NCI-H69 (cell line): ENCODE results near the gene PRCC.
"Not testable (repeated sequence)": the region's sequence is repeated elsewhere in the genome, so short reads cannot be mapped to it uniquely, and the experiment has no call there.

Experiments
- DNase-seq: peaks from one replicate; lab custom pipeline; 2025; lab: John Stamatoyannopoulos, UW

Gene PRCC

DNA sequence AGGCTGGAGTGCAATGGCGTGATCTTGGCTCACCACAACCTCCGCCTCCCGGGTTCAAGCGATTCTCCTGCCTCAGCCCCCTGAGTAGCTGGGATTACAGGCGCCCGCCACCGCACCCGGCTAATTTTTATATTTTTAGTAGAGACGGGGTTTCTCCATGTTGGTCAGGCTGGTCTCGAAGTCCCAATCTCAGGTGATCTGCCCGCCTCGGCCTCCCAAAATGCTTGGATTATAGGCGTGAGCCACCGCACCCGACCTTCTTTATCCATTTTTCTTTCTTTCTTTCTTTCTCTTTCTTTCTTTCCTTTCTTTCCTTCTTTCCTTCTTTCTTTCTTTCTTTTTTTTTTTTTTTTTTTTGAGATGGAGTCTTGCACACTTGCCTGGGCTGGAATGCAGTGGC, 2.2 kb upstream of the PRCC start:
- not testable (repeated sequence) for DNase-seq

GRCh38 chr1:156765666-156766065, 1.7 kb upstream of the PRCC start:
- no peak for DNase-seq

GRCh38 chr1:156766298-156767100, 836 bp upstream of the PRCC start:
- DNase-seq, result peak; percentile 51

- peak; percentile 76 for DNase-seq
Observed at GRCh38 chr1:156767879-156768604, 707 bp downstream of the PRCC start.

- DNase-seq, result no peak
Observed at GRCh38 chr1:156768610-156769295, 1.4 kb downstream of the PRCC start.

- no peak for DNase-seq
Observed at GRCh38 chr1:156772222-156772621, 4.9 kb downstream of the PRCC start.

GRCh38 chr1:156772728-156773497, 5.6 kb downstream of the PRCC start:
- DNase-seq, result no peak

DNA sequence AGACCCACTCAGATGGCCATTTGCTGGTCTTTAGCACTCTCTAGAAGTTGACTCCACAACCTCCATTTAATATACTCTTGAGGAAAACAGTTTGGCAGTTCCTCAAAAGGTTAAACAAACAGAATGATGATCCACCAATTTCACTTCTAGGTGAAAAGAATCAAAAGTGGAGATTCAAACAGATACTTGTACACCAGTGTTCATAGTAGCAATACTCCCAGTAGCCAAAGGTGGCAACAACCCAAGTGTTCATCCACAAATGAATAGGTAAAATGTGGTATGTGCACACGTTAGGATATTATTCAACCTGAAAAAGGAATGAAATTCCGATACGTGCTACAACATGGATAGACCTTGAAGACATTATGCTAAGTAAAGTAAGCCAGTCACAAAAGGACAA, 6.3 kb downstream of the PRCC start:
- peak; percentile 17 for DNase-seq

DNA sequence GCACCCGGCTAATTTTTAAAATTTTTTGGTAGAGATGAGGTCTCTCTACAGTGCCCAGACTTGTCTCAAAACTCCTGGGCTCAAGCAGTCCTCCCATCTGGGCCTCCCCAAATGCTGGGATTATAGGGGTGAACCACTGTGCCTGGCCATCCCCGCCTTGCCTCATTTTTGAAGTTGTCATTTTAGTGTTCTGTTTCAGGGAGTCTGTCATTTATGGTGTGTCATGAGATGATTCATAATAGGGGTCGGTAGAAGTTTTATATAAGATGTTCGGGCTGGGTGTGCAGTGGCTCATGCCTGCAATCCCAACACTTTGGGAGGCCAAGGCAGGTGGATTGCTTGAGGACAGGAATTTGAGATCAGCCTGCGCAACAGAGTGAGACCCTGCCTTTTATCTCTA, 8.5 kb downstream of the PRCC start:
- DNase-seq, result no peak

GRCh38 chr1:156776942-156777341, 9.6 kb downstream of the PRCC start:
- DNase-seq, result no peak

GRCh38 chr1:156777573-156777972, 10.2 kb downstream of the PRCC start:
- no peak for DNase-seq

- no peak for DNase-seq
Observed at GRCh38 chr1:156781585-156782186, 14.4 kb downstream of the PRCC start.

GRCh38 chr1:156785458-156785857, 18.1 kb downstream of the PRCC start:
- DNase-seq, result no peak

GRCh38 chr1:156786640-156787039, 19.3 kb downstream of the PRCC start:
- DNase-seq, result no peak

- DNase-seq, result no peak
Observed at GRCh38 chr1:156788136-156788535, 20.8 kb downstream of the PRCC start.

DNA sequence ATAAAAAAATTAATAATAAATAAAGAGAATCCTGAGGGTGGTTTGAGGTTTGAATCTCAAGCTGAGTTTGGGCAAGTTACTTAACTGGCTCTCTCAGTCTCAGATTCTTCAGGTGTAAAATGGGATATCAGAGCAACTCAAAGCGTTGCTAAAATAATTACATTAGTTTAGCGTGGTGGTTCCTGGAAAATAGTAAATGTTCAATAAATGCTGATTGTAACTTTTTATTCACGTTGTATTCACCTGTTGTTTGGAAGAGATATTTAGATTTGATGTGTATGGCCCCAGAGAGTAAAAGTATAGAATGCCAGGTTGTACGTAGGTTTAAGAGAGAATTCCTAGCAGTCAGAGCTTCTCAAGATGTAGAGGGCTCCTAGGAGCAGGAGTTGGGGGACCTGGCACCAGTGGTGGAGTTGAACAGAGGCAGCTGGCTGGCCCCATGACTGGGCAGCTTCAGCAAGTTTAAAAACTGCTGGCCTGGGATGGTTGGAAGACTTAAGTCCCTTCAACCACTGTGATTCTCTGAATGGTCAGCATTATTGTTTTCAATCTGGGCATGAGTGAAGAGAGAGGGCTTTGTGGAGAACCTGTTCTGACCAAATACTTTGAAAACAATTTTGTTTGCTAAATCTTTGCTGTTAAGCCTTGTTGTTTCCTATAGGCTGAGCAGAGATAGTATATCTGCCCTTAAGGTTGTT, 22.4 kb downstream of the PRCC start:
- DNase-seq, result no peak

DNA sequence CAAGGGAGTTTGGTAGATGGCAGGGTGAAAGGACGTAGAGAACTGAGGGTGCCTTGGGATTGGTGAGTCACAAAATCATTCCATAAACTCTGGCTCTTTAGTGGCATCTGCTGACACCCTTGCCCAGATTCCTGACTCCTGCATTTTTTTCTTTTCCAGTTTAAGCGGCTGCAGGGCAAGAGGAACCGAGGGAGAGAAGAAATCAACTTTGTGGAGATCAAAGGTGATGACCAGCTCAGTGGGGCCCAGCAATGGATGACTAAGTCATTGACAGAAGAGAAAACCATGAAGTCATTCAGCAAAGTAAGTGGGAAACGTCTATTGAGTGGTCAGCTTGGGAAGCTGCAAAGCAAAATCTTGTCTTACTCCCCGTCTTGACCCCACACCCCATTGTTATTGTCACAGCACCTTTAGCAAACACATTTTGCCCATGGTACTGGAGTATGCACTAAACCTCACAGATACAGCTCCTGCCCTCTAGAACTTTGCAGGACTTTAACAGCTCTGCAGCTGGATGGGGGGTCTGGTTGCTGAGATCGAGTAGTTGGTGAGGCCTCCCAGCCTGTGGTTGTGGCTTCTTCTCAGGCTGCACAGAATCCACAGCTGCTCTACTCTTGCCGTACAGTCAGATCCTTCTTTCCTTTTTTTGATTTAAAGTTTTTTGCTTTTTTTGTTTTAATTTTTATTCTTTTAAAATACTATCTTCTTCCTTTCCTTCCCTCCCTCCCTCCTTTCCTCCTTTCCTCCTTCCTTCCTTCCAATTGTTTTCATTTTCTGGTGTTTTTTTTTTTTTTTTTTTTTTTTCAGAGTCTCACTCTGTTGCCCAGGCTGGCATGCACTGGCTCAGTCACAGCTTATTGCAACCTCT, 27.4 kb downstream of the PRCC start:
- DNase-seq, result no peak

DNA sequence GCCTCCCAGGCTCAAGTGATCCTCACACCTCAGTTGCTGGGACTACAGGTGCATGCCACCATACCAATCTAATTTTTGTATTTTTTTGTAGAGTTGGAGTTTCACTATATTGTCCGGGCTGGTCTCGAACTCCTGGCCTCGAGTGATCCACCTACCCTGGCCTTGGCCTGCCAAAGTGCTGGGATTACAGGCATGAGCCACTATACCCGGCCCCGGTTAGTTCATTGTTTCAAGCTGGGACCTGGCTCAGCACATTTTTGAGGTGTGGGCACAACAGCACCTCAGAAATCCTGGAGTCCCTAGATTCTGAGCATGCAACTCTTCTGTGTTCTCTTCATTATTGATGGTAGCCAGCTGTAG, 28.0 kb downstream of the PRCC start:
- DNase-seq, result no peak

DNA sequence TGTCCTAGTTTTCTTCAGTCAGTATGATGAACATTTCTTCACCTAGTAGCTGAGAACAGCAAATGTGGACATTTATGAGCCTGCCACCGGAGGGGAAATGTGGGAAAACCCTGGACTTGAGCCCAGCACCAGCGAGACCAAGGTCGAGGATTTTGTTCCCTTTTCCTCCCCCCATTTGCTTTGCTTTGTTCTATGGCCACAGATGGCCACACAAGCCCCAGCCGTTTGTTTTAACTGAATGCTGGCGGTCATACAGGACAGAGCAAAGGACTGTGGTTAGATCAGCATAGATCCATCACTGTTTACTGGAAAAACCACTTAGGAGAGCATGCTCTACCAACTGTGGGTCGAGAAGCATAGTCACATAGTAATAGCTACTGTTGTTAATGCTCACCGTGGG, 28.5 kb downstream of the PRCC start:
- no peak for DNase-seq
